ENCODE measurements around the gene MOB3B. TPM values are rescaled to one million over a fixed set of nuclear protein-coding genes. Genes with fewer than 3 reads are reported as not detected.

The MOB3B gene
- total RNA-seq, 1 donor from 2014 or later: 1.4 TPM

GRCh38 chr9:27483576-27483975, 46.0 kb downstream of the MOB3B start:
- no peak for TF ChIP-seq CTCF (IDR thresholded peaks at IDR 0.05; ENCODE audit: insufficient read depth, low read length, poor library complexity, severe bottlenecking)
- Histone ChIP-seq H3K27me3 (ENCODE audit: control insufficient read depth, insufficient read depth, low read length) (no peaks in the 10 kb centered on the region), H3K4me3 (ENCODE audit: low read depth, low read length) (no peak overlapping the region), H3K36me3 (ENCODE audit: control insufficient read depth, insufficient read depth, low read length) (no peaks in the 10 kb centered on the region)
- no peak for DNase-seq (ENCODE audit: low read depth)

- Histone ChIP-seq H3K36me3 (ENCODE audit: control insufficient read depth, insufficient read depth, low read length) (no peaks in the 10 kb centered on the region), H3K4me3 (ENCODE audit: low read depth, low read length) (no peak overlapping the region), H3K27me3 (ENCODE audit: control insufficient read depth, insufficient read depth, low read length) (no peaks in the 10 kb centered on the region)
- no peak for TF ChIP-seq CTCF (IDR thresholded peaks at IDR 0.05; ENCODE audit: insufficient read depth, low read length, poor library complexity, severe bottlenecking)
- no peak for DNase-seq (ENCODE audit: low read depth)
These were observed 46.9 kb downstream of the MOB3B start for GRCh38 chr9:27482709-27483108.

- no peak for DNase-seq (ENCODE audit: low read depth)
- TF ChIP-seq CTCF (IDR thresholded peaks at IDR 0.05; ENCODE audit: insufficient read depth, low read length, poor library complexity, severe bottlenecking): no peak
- H3K36me3 ChIP-seq (ENCODE audit: control insufficient read depth, insufficient read depth, low read length): no peaks in the 10 kb centered on the region
- no peak overlapping the region for H3K4me3 ChIP-seq (ENCODE audit: low read depth, low read length)
- H3K27me3 ChIP-seq (ENCODE audit: control insufficient read depth, insufficient read depth, low read length): no peaks in the 10 kb centered on the region
These were observed 51.3 kb downstream of the MOB3B start for GRCh38 chr9:27478322-27478721.

- no peaks in the 10 kb centered on the region for H3K27me3 ChIP-seq (ENCODE audit: control insufficient read depth, insufficient read depth, low read length)
- no peak for TF ChIP-seq CTCF (IDR thresholded peaks at IDR 0.05; ENCODE audit: insufficient read depth, low read length, poor library complexity, severe bottlenecking)
- H3K36me3 ChIP-seq (ENCODE audit: control insufficient read depth, insufficient read depth, low read length): no peaks in the 10 kb centered on the region
- no peak for DNase-seq (ENCODE audit: low read depth)
- no peak overlapping the region for H3K4me3 ChIP-seq (ENCODE audit: low read depth, low read length)
These were observed 52.6 kb downstream of the MOB3B start for GRCh38 chr9:27476870-27477515.

GRCh38 chr9:27475057-27475595, 54.5 kb downstream of the MOB3B start:
- DNase-seq (ENCODE audit: low read depth): no peak
- TF ChIP-seq CTCF (IDR thresholded peaks at IDR 0.05; ENCODE audit: insufficient read depth, low read length, poor library complexity, severe bottlenecking): no peak
- Histone ChIP-seq H3K27me3 (ENCODE audit: control insufficient read depth, insufficient read depth, low read length) (no peaks in the 10 kb centered on the region), H3K4me3 (ENCODE audit: low read depth, low read length) (no peak overlapping the region), H3K36me3 (ENCODE audit: control insufficient read depth, insufficient read depth, low read length) (no peaks in the 10 kb centered on the region)

GRCh38 chr9:27474305-27474704, 55.3 kb downstream of the MOB3B start:
- no peak for TF ChIP-seq CTCF (IDR thresholded peaks at IDR 0.05; ENCODE audit: insufficient read depth, low read length, poor library complexity, severe bottlenecking)
- H3K4me3 ChIP-seq (ENCODE audit: low read depth, low read length): no peak overlapping the region
- H3K36me3 ChIP-seq (ENCODE audit: control insufficient read depth, insufficient read depth, low read length): no peaks in the 10 kb centered on the region
- no peak for DNase-seq (ENCODE audit: low read depth)
- H3K27me3 ChIP-seq (ENCODE audit: control insufficient read depth, insufficient read depth, low read length): no peaks in the 10 kb centered on the region

Data from kidney epithelial cell (primary cell).